ENCODE measurements around the gene INSR.

The INSR gene

DNA sequence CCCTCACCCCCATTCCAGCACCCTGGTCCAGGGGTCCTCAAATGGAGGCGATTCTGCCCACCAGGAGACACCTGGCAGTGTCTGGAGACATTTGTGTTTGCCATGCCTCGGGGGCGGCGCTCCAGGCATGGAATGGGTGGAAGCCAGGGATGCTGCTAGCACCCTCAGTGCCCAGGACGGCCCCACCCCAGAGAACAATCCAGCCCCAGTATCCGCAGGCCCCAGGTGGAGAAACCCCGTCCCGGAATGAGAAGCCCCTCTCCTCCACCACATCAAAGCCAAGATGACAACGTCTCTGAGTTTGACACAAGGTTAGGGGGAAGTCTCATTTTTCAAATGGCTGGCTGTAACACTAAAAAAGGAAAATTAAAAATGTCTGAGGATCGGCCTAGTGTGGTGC is 68.5 kb downstream of the INSR start:
- Histone ChIP-seq H3K4me3 (replicated peaks; ENCODE audit: insufficient read depth, low read length) (no peak overlapping the region), H3K27me3 (ENCODE audit: insufficient read depth, poor library complexity, severe bottlenecking) (no peaks in the 10 kb centered on the region), H3K27ac (replicated peaks) (no peak overlapping the region)
- DNase-seq (ENCODE audit: low read depth in 1 of 2, low spot score in 1 of 2): no peak
- TF ChIP-seq, protein P1, sequence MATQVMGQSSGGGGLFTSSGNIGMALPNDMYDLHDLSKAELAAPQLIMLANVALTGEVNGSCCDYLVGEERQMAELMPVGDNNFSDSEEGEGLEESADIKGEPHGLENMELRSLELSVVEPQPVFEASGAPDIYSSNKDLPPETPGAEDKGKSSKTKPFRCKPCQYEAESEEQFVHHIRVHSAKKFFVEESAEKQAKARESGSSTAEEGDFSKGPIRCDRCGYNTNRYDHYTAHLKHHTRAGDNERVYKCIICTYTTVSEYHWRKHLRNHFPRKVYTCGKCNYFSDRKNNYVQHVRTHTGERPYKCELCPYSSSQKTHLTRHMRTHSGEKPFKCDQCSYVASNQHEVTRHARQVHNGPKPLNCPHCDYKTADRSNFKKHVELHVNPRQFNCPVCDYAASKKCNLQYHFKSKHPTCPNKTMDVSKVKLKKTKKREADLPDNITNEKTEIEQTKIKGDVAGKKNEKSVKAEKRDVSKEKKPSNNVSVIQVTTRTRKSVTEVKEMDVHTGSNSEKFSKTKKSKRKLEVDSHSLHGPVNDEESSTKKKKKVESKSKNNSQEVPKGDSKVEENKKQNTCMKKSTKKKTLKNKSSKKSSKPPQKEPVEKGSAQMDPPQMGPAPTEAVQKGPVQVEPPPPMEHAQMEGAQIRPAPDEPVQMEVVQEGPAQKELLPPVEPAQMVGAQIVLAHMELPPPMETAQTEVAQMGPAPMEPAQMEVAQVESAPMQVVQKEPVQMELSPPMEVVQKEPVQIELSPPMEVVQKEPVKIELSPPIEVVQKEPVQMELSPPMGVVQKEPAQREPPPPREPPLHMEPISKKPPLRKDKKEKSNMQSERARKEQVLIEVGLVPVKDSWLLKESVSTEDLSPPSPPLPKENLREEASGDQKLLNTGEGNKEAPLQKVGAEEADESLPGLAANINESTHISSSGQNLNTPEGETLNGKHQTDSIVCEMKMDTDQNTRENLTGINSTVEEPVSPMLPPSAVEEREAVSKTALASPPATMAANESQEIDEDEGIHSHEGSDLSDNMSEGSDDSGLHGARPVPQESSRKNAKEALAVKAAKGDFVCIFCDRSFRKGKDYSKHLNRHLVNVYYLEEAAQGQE (IDR thresholded peaks at IDR 0.05; ENCODE audit: insufficient replicate concordance, low read depth): no peak
- TF ChIP-seq GABPA (IDR thresholded peaks at IDR 0.05; ENCODE audit: low read depth) (no peak), POLR2AphosphoS5 (IDR thresholded peaks at IDR 0.05; ENCODE audit: low read depth) (no peak), SPI1 (IDR thresholded peaks at IDR 0.05; ENCODE audit: borderline replicate concordance, low read depth) (no peak)
- TF ChIP-seq, protein P2, sequence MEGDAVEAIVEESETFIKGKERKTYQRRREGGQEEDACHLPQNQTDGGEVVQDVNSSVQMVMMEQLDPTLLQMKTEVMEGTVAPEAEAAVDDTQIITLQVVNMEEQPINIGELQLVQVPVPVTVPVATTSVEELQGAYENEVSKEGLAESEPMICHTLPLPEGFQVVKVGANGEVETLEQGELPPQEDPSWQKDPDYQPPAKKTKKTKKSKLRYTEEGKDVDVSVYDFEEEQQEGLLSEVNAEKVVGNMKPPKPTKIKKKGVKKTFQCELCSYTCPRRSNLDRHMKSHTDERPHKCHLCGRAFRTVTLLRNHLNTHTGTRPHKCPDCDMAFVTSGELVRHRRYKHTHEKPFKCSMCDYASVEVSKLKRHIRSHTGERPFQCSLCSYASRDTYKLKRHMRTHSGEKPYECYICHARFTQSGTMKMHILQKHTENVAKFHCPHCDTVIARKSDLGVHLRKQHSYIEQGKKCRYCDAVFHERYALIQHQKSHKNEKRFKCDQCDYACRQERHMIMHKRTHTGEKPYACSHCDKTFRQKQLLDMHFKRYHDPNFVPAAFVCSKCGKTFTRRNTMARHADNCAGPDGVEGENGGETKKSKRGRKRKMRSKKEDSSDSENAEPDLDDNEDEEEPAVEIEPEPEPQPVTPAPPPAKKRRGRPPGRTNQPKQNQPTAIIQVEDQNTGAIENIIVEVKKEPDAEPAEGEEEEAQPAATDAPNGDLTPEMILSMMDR (IDR thresholded peaks at IDR 0.05; ENCODE audit: insufficient read depth, low read length): no peak

DNA sequence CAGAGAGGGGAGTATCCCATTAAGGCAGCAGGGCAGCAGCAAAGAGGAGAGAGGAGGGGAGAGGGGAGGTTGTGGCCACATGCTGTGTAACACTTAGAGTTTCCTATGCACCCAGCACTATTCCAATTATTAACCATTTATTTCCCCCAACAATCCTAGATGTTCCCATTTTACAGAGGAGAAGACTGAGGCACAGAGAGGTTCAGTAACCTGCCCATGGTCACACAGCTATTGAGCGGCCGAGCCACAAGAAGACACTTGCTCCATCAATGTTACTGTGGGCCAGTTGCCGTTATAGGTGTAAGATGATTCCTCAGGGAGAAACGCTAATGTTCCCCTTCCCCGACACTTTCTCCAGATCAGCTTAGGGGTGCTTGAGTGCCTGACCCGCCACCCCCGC is 69.2 kb downstream of the INSR start:
- TF ChIP-seq, protein P1 (IDR thresholded peaks at IDR 0.05; ENCODE audit: insufficient replicate concordance, low read depth): no peak
- TF ChIP-seq SPI1 (IDR thresholded peaks at IDR 0.05; ENCODE audit: borderline replicate concordance, low read depth) (no peak), GABPA (IDR thresholded peaks at IDR 0.05; ENCODE audit: low read depth) (no peak), POLR2AphosphoS5 (IDR thresholded peaks at IDR 0.05; ENCODE audit: low read depth) (no peak)
- TF ChIP-seq, protein P2 (IDR thresholded peaks at IDR 0.05; ENCODE audit: insufficient read depth, low read length): no peak
- Histone ChIP-seq H3K27ac (replicated peaks) (no peak overlapping the region), H3K27me3 (ENCODE audit: insufficient read depth, poor library complexity, severe bottlenecking) (no peaks in the 10 kb centered on the region), H3K4me3 (replicated peaks; ENCODE audit: insufficient read depth, low read length) (no peak overlapping the region)
- no peak for DNase-seq (ENCODE audit: low read depth in 1 of 2, low spot score in 1 of 2)

DNA sequence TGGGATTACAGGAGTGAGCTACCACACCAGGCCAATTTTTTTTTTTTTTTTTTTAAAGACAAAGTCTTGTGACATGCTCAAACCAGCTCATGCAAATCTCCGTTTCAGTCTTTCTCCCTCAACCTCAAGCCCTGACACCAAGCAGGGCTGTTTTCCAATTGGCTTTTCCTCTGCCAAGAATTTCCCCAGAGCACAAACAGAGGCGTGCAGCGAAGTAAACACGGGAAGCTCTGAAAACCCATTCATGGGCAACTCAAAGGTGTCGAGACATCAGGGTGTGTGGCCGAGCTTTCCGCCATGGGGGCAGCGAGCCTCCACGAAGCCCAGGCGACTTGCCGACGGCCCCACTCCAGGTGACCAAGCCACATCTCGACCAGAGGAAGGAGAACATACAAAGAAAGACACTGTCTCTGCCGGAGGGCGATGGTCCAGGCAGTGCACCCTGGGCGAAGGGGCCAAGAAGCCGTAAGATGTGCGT is 70.0 kb downstream of the INSR start:
- Histone ChIP-seq H3K4me3 (replicated peaks; ENCODE audit: insufficient read depth, low read length) (no peak overlapping the region), H3K27me3 (ENCODE audit: insufficient read depth, poor library complexity, severe bottlenecking) (no peaks in the 10 kb centered on the region)

More for the DNA sequence above, 70.0 kb downstream of the INSR start:
- TF ChIP-seq POLR2AphosphoS5 (IDR thresholded peaks at IDR 0.05; ENCODE audit: low read depth) (no peak), GABPA (IDR thresholded peaks at IDR 0.05; ENCODE audit: low read depth) (no peak), SPI1 (IDR thresholded peaks at IDR 0.05; ENCODE audit: borderline replicate concordance, low read depth) (no peak)
- TF ChIP-seq, protein P2 (IDR thresholded peaks at IDR 0.05; ENCODE audit: insufficient read depth, low read length): no peak
- TF ChIP-seq, protein P1 (IDR thresholded peaks at IDR 0.05; ENCODE audit: insufficient replicate concordance, low read depth): no peak
- H3K27ac ChIP-seq (replicated peaks): no peak overlapping the region
- no peak for DNase-seq (ENCODE audit: low read depth in 1 of 2, low spot score in 1 of 2)
